ENCODE results near the gene DEPDC1. TPM values are rescaled to one million over a fixed set of nuclear protein-coding genes. Genes with fewer than 3 reads are reported as not detected.

The DEPDC1 gene
- not detected for total RNA-seq
- polyA plus RNA-seq: not detected

- Mint-ChIP-seq H3K9me3 (no peaks in the 10 kb centered on the region), H3K4me3 (peak within 1 kb of the TSS; percentile 87 to 94 (median 92)), H3K27me3 (no peaks in the 10 kb centered on the region), H3K36me3 (no peaks in the 10 kb centered on the region), H3K27ac (peak within 1 kb of the TSS in 5 of 7 donors; percentile 32 to 76 (median 61)), H3K4me1 (peaks cover 25 to 46% (median 34%) of the 10 kb centered on the region in 4 donors)
- ChIA-PET POLR2A (ENCODE audit: partially characterized antibody) (no interaction called here), CTCF (ENCODE audit: partially characterized antibody) (no interaction called here)
- peak within 1 kb of the TSS; percentile 10 for H3K27ac ChIP-seq (ENCODE audit: low read depth, low read length)
- peaks cover 27% of the 10 kb centered on the region for H3K4me1 ChIP-seq (ENCODE audit: insufficient read depth, low read length)
- H3K27me3 ChIP-seq (ENCODE audit: insufficient read depth, low read length): no peaks in the 10 kb centered on the region
- intact Hi-C loops (cut with micrococcal nuclease): no loop called here
- DNase-seq: peak; percentile 61 to 70 (median 69)
- no peaks in the 10 kb centered on the region for H3K36me3 ChIP-seq (ENCODE audit: insufficient read depth, low read length)
- H3K9me3 ChIP-seq (ENCODE audit: control insufficient read depth in 1 of 2, low read length in 2 of 2): no peaks in the 10 kb centered on the region
- peak within 1 kb of the TSS; percentile 44 to 76 for H3K4me3 ChIP-seq (ENCODE audit: low read length in 2 of 2)
These were observed at the start of gene DEPDC1 for GRCh38 chr1:68496680-68497357. Gene DEPDC1, minus strand, starts transcription at chr1:68497082. Its CDS starts 83 bp downstream, at chr1:68496999.

GRCh38 chr1:68544651-68545050 lies 47.8 kb upstream of the DEPDC1 start:
- no peak overlapping the region for H3K27ac ChIP-seq (ENCODE audit: low read depth, low read length)
- intact Hi-C loops (cut with micrococcal nuclease): no loop called here
- no peaks in the 10 kb centered on the region for H3K27me3 ChIP-seq (ENCODE audit: insufficient read depth, low read length)
- no peak overlapping the region for H3K4me3 Mint-ChIP-seq
- peaks cover 0 to 1% (median 0%) of the 10 kb centered on the region in 4 donors for H3K4me1 Mint-ChIP-seq
- H3K27ac Mint-ChIP-seq: no peak overlapping the region
- H3K27me3 Mint-ChIP-seq: no peaks in the 10 kb centered on the region
- peaks cover 0 to 12% (median under 1%) of the 10 kb centered on the region in 8 donors for H3K9me3 Mint-ChIP-seq
- ChIA-PET POLR2A (ENCODE audit: partially characterized antibody) (no interaction called here), CTCF (ENCODE audit: partially characterized antibody) (no interaction called here)
- H3K36me3 ChIP-seq (ENCODE audit: insufficient read depth, low read length): no peaks in the 10 kb centered on the region
- no peaks in the 10 kb centered on the region for H3K36me3 Mint-ChIP-seq
- H3K9me3 ChIP-seq (ENCODE audit: control insufficient read depth in 1 of 2, low read length in 2 of 2): no peaks in the 10 kb centered on the region
- no peaks in the 10 kb centered on the region for H3K4me1 ChIP-seq (ENCODE audit: insufficient read depth, low read length)
- no peak overlapping the region for H3K4me3 ChIP-seq (ENCODE audit: low read length in 2 of 2)
- no peak for DNase-seq

GRCh38 chr1:68542586-68542985 lies 45.7 kb upstream of the DEPDC1 start:
- H3K4me1 ChIP-seq (ENCODE audit: insufficient read depth, low read length): no peaks in the 10 kb centered on the region
- ChIA-PET POLR2A (ENCODE audit: partially characterized antibody) (no interaction called here), CTCF (ENCODE audit: partially characterized antibody) (no interaction called here)
- peaks cover 0 to 1% (median 0%) of the 10 kb centered on the region in 8 donors for H3K9me3 Mint-ChIP-seq
- H3K27ac ChIP-seq (ENCODE audit: low read depth, low read length): no peak overlapping the region
- no peaks in the 10 kb centered on the region for H3K36me3 Mint-ChIP-seq
- H3K4me1 Mint-ChIP-seq: peaks cover 0 to 1% (median 0%) of the 10 kb centered on the region in 4 donors
- H3K4me3 ChIP-seq (ENCODE audit: low read length in 2 of 2): no peak overlapping the region
- H3K27ac Mint-ChIP-seq: no peak overlapping the region
- intact Hi-C loops (cut with micrococcal nuclease): no loop called here
- H3K27me3 Mint-ChIP-seq: no peaks in the 10 kb centered on the region
- H3K4me3 Mint-ChIP-seq: no peak overlapping the region
- H3K27me3 ChIP-seq (ENCODE audit: insufficient read depth, low read length): no peaks in the 10 kb centered on the region
- no peaks in the 10 kb centered on the region for H3K9me3 ChIP-seq (ENCODE audit: control insufficient read depth in 1 of 2, low read length in 2 of 2)
- no peak for DNase-seq
- no peaks in the 10 kb centered on the region for H3K36me3 ChIP-seq (ENCODE audit: insufficient read depth, low read length)

- H3K4me1 ChIP-seq (ENCODE audit: insufficient read depth, low read length): no peaks in the 10 kb centered on the region
- H3K27me3 ChIP-seq (ENCODE audit: insufficient read depth, low read length): no peaks in the 10 kb centered on the region
- Mint-ChIP-seq H3K9me3 (peaks cover 0 to 3% (median 0%) of the 10 kb centered on the region in 8 donors), H3K27me3 (no peaks in the 10 kb centered on the region), H3K4me3 (no peak overlapping the region), H3K36me3 (no peaks in the 10 kb centered on the region), H3K27ac (no peak overlapping the region), H3K4me1 (peaks cover 0 to 1% (median 0%) of the 10 kb centered on the region in 4 donors)
- no peak overlapping the region for H3K4me3 ChIP-seq (ENCODE audit: low read length in 2 of 2)
- H3K27ac ChIP-seq (ENCODE audit: low read depth, low read length): no peak overlapping the region
- H3K36me3 ChIP-seq (ENCODE audit: insufficient read depth, low read length): no peaks in the 10 kb centered on the region
- H3K9me3 ChIP-seq (ENCODE audit: control insufficient read depth in 1 of 2, low read length in 2 of 2): no peaks in the 10 kb centered on the region
- CTCF ChIA-PET (ENCODE audit: partially characterized antibody): interaction anchor here (0.7 kb wide), 1 partner anchor 9 kb away, joined by 5 read pairs; no protein-coding TSS in a partner anchor
- POLR2A ChIA-PET (ENCODE audit: partially characterized antibody): no interaction called here
- DNase-seq: no peak
- intact Hi-C loops (cut with micrococcal nuclease): no loop called here
These were observed 42.1 kb upstream of the DEPDC1 start for GRCh38 chr1:68538941-68539340.

DNA sequence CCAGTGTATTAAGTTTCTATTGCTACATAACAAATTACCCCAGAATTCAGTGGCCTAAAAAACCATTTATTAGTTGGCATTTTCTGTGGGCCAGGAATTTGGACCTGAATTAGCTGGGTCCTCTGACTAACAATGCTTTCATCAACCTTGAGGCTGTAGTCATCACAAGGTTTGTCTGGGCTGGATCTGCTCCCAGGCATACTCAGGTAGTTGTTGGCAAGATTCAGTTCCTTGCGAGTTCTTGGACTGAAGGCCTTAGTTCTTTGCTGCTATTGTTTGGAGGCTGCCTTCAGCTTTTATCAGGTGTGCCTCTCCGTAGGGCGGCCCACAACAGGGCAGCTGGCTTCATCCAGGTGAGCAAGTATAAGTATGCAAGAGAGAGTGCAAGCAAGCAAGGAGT lies 31.4 kb upstream of the DEPDC1 start:
- Histone ChIP-seq H3K27me3 (ENCODE audit: insufficient read depth, low read length) (no peaks in the 10 kb centered on the region), H3K9me3 (ENCODE audit: control insufficient read depth in 1 of 2, low read length in 2 of 2) (no peaks in the 10 kb centered on the region), H3K36me3 (ENCODE audit: insufficient read depth, low read length) (no peaks in the 10 kb centered on the region), H3K4me3 (ENCODE audit: low read length in 2 of 2) (no peak overlapping the region), H3K27ac (ENCODE audit: low read depth, low read length) (no peak overlapping the region), H3K4me1 (ENCODE audit: insufficient read depth, low read length) (no peaks in the 10 kb centered on the region)
- Mint-ChIP-seq H3K9me3 (peaks cover 0 to 9% (median 2%) of the 10 kb centered on the region in 8 donors), H3K36me3 (no peaks in the 10 kb centered on the region), H3K27me3 (peaks cover 0 to 2% of the 10 kb centered on the region in 2 donors), H3K4me1 (no peaks in the 10 kb centered on the region), H3K4me3 (no peak overlapping the region), H3K27ac (no peak overlapping the region)
- no peak for DNase-seq
- ChIA-PET CTCF (ENCODE audit: partially characterized antibody) (no interaction called here), POLR2A (ENCODE audit: partially characterized antibody) (no interaction called here)
- intact Hi-C loops (cut with micrococcal nuclease): no loop called here

DNA sequence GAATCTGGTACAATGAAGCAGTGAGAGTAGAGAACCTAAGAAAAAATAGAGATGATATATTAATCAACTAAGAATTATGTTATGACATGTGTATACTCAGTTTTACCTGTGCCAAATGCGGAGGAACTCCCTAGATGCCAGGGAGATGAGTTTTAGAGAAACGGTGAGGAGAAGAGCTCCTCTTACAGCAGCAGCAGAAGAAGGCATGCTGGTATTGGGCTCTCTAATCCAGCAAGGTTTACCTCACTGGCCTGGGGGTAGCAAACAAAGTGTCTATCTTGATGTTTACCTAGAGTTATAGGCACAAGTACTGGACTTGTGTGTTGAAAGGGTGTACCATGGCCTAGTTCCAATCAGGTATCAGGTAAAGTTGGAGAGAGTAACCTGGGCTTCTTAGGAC lies 28.9 kb upstream of the DEPDC1 start:
- Histone ChIP-seq H3K4me3 (ENCODE audit: low read length in 2 of 2) (no peak overlapping the region), H3K27me3 (ENCODE audit: insufficient read depth, low read length) (no peaks in the 10 kb centered on the region), H3K27ac (ENCODE audit: low read depth, low read length) (no peak overlapping the region), H3K9me3 (ENCODE audit: control insufficient read depth in 1 of 2, low read length in 2 of 2) (no peaks in the 10 kb centered on the region), H3K36me3 (ENCODE audit: insufficient read depth, low read length) (no peaks in the 10 kb centered on the region), H3K4me1 (ENCODE audit: insufficient read depth, low read length) (no peaks in the 10 kb centered on the region)
- Mint-ChIP-seq H3K4me3 (no peak overlapping the region), H3K27me3 (peaks cover 0 to 2% of the 10 kb centered on the region in 2 donors), H3K36me3 (no peaks in the 10 kb centered on the region), H3K27ac (no peak overlapping the region), H3K9me3 (peaks cover 0 to 2% (median 0%) of the 10 kb centered on the region in 8 donors), H3K4me1 (no peaks in the 10 kb centered on the region)
- no peak for DNase-seq
- intact Hi-C loops (cut with micrococcal nuclease): no loop called here
- POLR2A ChIA-PET (ENCODE audit: partially characterized antibody): no interaction called here
- CTCF ChIA-PET (ENCODE audit: partially characterized antibody): no interaction called here

DNA sequence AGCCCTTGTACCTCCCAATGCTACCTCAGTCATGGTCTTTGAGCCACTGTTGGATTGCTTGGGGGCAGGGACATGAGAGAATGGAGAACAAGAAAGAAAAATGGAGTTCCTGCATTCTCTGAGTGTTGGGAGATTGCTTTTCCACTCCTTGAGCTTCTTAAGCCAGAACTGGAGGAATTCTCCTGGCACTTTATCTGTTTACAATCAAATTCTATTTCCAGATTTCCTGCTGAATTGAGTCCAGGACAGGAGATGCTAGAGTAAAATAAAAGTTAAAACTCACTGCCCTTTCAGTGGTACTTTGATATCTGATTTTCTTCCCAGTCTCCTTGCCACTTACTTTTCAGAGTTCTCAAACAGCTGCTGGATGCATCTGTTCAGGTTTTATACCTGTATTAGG lies 24.4 kb upstream of the DEPDC1 start:
- no peak overlapping the region for H3K4me3 Mint-ChIP-seq
- DNase-seq: no peak
- no peaks in the 10 kb centered on the region for H3K4me1 Mint-ChIP-seq
- H3K4me3 ChIP-seq (ENCODE audit: low read length in 2 of 2): no peak overlapping the region
- no peaks in the 10 kb centered on the region for H3K9me3 ChIP-seq (ENCODE audit: control insufficient read depth in 1 of 2, low read length in 2 of 2)
- no peak overlapping the region for H3K27ac Mint-ChIP-seq
- H3K9me3 Mint-ChIP-seq: peaks cover 0 to 2% (median 0%) of the 10 kb centered on the region in 8 donors
- no peak overlapping the region for H3K27ac ChIP-seq (ENCODE audit: low read depth, low read length)
- H3K27me3 ChIP-seq (ENCODE audit: insufficient read depth, low read length): no peaks in the 10 kb centered on the region
- POLR2A ChIA-PET (ENCODE audit: partially characterized antibody): no interaction called here
- no peaks in the 10 kb centered on the region for H3K4me1 ChIP-seq (ENCODE audit: insufficient read depth, low read length)
- H3K36me3 ChIP-seq (ENCODE audit: insufficient read depth, low read length): no peaks in the 10 kb centered on the region
- intact Hi-C loops (cut with micrococcal nuclease): no loop called here
- peaks cover 0 to 2% of the 10 kb centered on the region in 2 donors for H3K27me3 Mint-ChIP-seq
- no peaks in the 10 kb centered on the region for H3K36me3 Mint-ChIP-seq
- CTCF ChIA-PET (ENCODE audit: partially characterized antibody): no interaction called here

Measured in CD4-positive, alpha-beta memory T cell (primary cell).